T47D (cell line): ENCODE data around the gene TRIM8.

Experiments
- DNase-seq, 2 experiments: peaks; one replicate each; pipeline versions ENCODE4 v3.0.0 to v3.0.0-alpha.2; 2011 to 2012; ENCODE audit warnings: low read depth in 1 of 2, low spot score in 1 of 2
- JUND ChIP-seq: IDR thresholded peaks from 2 replicates; pipeline ENCODE4 v1.6.1; 2012; ENCODE audit warnings: low read depth
- in situ Hi-C: cut with HindIII; loops from 2 replicates; pipeline ENCODE4 v1.10.0; 2016; ENCODE audit warnings: low sequenced_read_pairs, low pct_unique_long_range_greater_than_20kb

Gene TRIM8

GRCh38 chr10:102651455-102652169 is 7.3 kb downstream of the TRIM8 start:
- TF ChIP-seq JUND: no peak
- in situ Hi-C loops: no loop called here
- DNase-seq: no peak

- no peak for DNase-seq
- no peak for TF ChIP-seq JUND
- in situ Hi-C loops: no loop called here
These were observed 8.1 kb downstream of the TRIM8 start for GRCh38 chr10:102652170-102652916.

- in situ Hi-C loops: no loop called here
- DNase-seq: no peak
- no peak for TF ChIP-seq JUND
These were observed 8.8 kb downstream of the TRIM8 start for GRCh38 chr10:102653060-102653459.

- DNase-seq: no peak
- in situ Hi-C loops: no loop called here
- TF ChIP-seq JUND: no peak
These were observed 10.3 kb downstream of the TRIM8 start for GRCh38 chr10:102654566-102654965.

- in situ Hi-C loops: no loop called here
- DNase-seq: no peak
- no peak for TF ChIP-seq JUND
These were observed 10.7 kb downstream of the TRIM8 start for GRCh38 chr10:102654969-102655368.

- TF ChIP-seq JUND: no peak
- DNase-seq: no peak
- in situ Hi-C loops: no loop called here
These were observed 11.7 kb downstream of the TRIM8 start for GRCh38 chr10:102656026-102656425.

GRCh38 chr10:102656791-102657371 is 12.6 kb downstream of the TRIM8 start:
- no peak for DNase-seq
- in situ Hi-C loops: no loop called here
- no peak for TF ChIP-seq JUND

GRCh38 chr10:102657451-102657850 is 13.2 kb downstream of the TRIM8 start:
- DNase-seq: peak in 1 of 2 experiments; percentile 65
- no peak for TF ChIP-seq JUND
- in situ Hi-C loops: no loop called here

GRCh38 chr10:102657984-102658724 is 13.9 kb downstream of the TRIM8 start:
- peak; percentile 90 to 96 for DNase-seq
- no peak for TF ChIP-seq JUND
- in situ Hi-C loops: no loop called here

- TF ChIP-seq JUND: no peak
- in situ Hi-C loops: no loop called here
- DNase-seq: no peak
These were observed 14.5 kb downstream of the TRIM8 start for GRCh38 chr10:102658802-102659201.

GRCh38 chr10:102660888-102661657 is 16.8 kb downstream of the TRIM8 start:
- in situ Hi-C loops: no loop called here
- DNase-seq: no peak
- no peak for TF ChIP-seq JUND

- in situ Hi-C loops: no loop called here
- no peak for DNase-seq
- no peak for TF ChIP-seq JUND
These were observed 17.4 kb downstream of the TRIM8 start for GRCh38 chr10:102661658-102662028.
